HEK293T (cell line): ENCODE data around the gene IL32.

Source experiments
- BHLHE40 ChIP-seq: fragments of 450-650 bp; IDR thresholded peaks from 2 replicates; pipeline ENCODE4 v1.6.1; 2016; ENCODE audit warnings: mild to moderate bottlenecking, moderate library complexity, borderline replicate concordance
- FOXA1 ChIP-seq: fragments of 450-650 bp; IDR thresholded peaks from 2 replicates; pipeline ENCODE4 v1.6.1; 2016; ENCODE audit warnings: mild to moderate bottlenecking

GRCh38 chr16:3065069-3065741 is at the start of gene IL32:
- TF ChIP-seq FOXA1 (no peak), BHLHE40 (no peak)
